NCI-H128 (cell line): ENCODE data around the gene GANC.

Experiments
- DNase-seq: peaks from one replicate; lab custom pipeline; 2025; ENCODE audit not compliant: unreplicated experiment; lab: John Stamatoyannopoulos, UW

The GANC gene

GRCh38 chr15:42375252-42375651 lies 102.3 kb downstream of the GANC start:
- no peak for DNase-seq

DNA sequence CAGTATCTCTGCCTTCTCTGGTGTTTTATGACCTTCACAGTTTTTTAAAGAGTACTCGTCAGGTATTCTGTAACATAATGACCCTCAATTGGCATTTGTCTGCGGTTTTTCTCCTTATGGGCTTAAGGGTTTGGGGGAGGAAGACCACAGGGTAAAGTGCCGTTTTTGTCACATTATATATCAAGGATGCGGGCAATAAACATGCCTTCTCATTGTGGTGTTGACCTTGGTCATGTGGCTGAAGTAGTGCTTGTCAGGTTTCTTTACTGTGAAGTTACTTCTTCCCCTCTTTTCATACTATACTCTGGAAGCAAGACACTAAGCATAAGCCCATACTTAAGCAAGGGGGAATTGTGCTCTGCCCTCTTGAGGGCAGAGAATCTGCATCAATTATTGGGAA lies 102.9 kb downstream of the GANC start:
- DNase-seq: no peak

DNA sequence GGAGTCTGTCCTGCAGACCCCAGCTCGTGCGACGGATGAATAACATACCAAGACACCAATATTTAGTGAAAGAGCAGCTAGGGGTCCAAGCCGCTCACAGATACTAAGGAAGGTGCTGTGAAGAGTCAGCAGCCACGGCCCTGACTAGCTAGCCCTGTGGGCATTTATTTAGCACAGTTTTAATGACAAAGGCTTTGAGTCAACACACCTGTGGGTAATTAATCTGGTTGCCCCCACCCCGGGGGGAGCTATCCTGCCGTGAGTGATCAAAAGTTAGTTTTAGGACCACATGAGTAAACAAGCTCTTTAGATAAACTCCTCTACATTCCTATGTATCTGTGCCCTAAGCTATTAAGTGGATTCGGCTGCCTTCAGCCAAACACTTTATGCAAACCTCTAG lies 105.0 kb downstream of the GANC start:
- DNase-seq: no peak

DNA sequence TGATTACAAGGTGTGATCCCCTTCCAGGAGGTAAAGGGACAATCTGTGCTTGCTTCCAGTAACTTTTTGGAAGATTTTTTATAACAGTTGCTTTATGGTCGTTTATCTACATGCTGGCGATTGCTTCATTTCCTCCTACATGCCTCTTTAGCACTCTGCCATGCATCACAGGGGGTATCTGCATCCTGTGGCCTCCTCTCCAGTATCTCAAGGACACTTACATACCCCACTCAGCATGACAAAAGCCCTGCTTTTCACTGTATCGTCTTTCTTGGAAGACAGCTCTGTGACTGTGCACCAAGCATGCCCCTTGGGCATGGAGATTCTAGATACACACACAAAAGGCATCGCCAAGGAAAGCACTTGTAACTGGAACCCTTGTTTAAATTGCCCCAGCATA lies 111.6 kb downstream of the GANC start:
- DNase-seq: no peak

DNA sequence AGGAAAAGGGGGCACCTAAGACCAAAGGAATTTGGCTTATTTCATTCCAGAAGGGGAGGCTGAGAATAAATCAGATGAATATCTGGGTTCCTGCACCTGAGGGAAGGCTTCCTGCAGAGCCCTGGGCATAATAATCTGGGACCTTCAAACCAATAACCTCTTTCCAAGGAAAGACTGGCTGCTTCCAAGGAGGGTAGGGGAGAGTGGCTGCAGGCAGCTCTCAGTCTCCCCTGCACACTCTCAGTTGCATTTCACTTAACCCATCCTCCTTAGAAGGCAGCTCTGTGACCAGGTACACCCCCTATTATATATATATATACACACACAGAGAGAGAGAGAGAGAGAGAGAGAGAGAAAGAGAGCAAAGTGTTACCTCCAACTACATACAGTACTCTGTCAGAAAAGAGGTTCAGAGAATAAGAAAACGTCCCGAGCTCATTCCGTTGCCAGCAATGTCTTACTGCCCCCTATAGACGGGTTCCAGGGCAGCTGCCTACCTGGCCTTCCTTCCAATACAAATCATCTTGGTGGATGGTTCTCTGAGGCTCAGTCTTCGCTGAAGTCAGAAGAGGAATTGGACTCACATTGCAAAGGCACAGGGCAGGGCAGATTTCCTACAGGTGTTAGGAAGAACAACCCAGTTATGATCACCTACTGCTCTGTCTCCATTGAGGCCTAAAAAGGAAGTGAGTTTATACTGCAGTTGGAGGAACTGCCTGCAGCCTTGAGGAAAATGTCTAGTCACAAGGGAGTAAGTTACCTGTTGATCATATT lies 112.4 kb downstream of the GANC start:
- DNase-seq: no peak

GRCh38 chr15:42385980-42386700 lies 113.1 kb downstream of the GANC start:
- no peak for DNase-seq

- no peak for DNase-seq
These were observed 114.6 kb downstream of the GANC start for GRCh38 chr15:42387603-42388002.

GRCh38 chr15:42392309-42393024 lies 119.5 kb downstream of the GANC start:
- no peak for DNase-seq

- no peak for DNase-seq
These were observed 121.1 kb downstream of the GANC start for GRCh38 chr15:42394106-42394505.

DNA sequence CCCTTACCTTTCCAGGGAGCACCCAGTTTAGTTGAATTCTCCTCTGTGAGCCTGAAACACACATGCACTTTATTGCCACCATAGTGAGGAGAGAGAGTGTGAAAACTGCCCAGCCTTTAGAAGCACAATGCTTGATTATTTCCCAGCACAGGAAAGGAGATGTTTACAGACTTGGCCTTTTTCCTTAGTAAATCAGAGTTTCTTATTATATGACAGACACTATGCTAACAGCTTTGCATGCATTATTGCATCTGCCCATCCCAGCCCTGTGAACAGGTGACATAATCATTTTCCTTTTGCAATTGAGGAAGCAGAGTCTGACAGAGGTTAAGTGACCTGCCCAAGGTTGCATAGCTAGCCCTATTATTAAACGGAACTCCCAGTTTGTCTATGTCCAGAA lies 122.8 kb downstream of the GANC start:
- DNase-seq: no peak

DNA sequence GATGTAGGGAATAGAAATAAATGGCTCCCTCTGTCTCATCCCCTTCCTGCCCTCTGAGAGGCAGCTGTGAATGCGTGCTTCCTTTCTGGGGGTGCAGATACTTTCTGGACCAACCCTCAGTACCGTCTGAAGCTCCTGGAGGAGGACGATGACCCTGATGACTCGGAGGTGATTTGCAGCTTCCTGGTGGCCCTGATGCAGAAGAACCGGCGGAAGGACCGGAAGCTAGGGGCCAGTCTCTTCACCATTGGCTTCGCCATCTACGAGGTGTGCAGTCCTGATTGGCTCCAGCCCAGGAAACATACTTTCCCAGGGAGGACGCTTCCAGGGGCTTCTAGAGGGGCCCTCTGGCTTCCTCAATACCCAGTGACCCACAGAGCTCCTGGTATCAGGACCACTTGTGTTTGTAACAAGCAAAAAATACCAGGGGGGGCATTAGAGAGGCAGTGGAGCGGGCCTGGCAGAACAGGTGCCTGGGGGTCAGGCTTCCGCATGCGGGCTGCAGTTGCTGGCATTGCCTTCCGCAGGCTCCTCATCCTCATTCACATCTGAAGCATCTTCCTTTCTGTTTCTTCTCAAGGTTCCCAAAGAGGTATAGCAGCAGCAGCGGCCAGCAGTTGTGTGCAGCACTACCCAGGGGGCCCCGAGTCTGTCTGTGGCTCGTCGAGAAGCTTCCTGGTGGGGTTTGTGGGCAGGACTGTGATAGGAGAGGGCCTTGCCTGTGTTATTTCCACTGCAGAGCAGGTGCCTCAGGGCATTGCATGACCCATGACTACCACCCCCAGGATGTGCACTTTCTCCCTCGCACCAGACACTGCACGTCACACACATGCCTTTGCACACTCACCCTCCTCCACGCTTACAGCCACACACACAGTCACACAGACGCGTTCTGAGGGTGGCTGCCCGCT lies 128.8 kb downstream of the GANC start:
- no peak for DNase-seq

DNA sequence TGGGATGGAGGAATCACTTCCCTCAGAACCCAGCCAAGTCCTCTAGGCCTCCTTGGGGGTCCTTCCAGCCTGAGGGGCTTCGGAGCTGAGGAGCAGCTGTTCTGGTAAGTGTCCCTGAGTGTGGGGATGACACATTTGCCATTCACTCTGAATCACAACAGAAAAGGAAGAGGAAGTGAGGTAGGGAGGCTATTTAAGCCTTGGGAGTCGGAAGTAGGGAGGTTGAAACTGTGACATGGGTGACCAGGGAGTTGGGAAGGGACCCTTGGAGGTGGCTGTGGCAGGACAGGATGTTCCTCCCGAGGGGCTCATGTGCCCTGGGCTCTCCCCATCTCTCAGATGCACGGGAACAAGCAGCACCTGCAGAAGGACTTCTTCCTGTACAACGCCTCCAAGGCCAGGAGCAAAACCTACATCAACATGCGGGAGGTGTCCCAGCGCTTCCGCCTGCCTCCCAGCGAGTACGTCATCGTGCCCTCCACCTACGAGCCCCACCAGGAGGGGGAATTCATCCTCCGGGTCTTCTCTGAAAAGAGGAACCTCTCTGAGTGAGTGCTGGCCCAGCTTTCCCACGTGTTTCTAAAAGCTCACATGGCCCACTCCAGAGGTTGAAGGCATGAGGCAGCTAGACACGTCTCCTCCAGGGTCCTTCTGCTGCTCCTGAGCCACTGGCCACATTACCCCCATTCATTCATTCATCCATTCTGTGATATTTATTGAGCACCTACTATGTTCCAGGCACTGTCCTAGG lies 129.6 kb downstream of the GANC start:
- DNase-seq: no peak

DNA sequence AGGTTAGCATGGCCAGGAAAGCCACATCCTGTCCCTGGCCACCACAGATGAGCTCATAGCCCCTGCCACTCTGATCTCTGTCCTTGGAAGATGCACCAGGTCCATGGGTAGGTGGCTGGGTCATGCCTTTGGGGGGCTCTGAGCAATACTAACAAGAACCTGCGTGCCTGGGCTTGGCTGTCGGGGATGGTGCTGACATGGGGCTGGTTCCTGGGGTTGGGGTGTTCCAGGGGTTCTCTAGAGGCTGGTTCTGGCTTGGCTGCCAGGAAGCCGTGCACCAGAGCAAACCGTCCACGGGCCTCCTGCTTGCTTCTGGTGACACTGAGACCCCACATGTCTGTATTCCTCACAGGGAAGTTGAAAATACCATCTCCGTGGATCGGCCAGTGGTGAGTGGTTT lies 130.4 kb downstream of the GANC start:
- DNase-seq: no peak

GRCh38 chr15:42404461-42405235 lies 131.6 kb downstream of the GANC start:
- DNase-seq: no peak

DNA sequence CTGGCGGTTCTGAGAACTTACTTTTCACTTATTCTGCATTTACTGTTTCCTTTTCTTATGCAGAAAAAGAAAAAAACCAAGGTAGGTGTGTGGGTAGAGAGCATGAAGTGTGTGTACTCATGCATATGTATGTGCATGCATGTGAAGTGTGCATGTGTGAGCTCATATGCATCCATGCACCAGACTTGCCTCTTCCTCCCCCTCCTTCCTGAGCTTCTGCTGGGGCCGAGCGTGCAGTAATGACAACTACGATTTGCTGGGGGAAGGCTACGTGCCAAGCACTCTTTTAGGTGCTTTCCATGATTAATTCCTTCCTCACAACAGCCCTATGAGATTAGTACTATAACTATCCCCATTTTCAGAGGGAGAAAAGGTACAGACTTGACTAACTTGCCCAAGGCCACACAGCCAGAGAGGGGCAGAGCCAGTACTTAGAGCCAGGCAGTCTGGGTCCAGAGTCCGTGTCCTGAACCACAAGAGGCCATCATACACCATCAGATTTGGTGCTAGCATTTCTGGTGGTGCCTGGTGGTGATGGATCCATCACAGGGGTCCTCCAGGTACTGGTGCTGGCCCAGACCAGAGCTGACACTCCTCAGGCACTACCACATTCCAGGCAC lies 133.0 kb downstream of the GANC start:
- no peak for DNase-seq
